Liver (tissue), 9 donors: ENCODE data around the gene RUFY4. TPM values are rescaled to one million over a fixed set of nuclear protein-coding genes. Genes with fewer than 3 reads are reported as not detected.

Experiments used
- DNase-seq: peaks from one replicate; pipeline ENCODE4 v3.0.0-alpha.2; 2017; ENCODE audit warnings: low spot score
- H3K27ac ChIP-seq, 2 donors: one replicate each; pipeline ENCODE4 v1.7.0; 2013; ENCODE audit warnings: inconsistent platforms in 2 of 2, low read length in 2 of 2, control low read depth in 1 of 2, low read depth in 1 of 2, mild to moderate bottlenecking in 1 of 2
- H3K27me3 ChIP-seq, 4 donors: one replicate each; pipeline versions ENCODE4 v1.6.1 to v1.7.0; 2013; ENCODE audit warnings: low read length in 3 of 4, inconsistent platforms in 1 of 4, mild to moderate bottlenecking in 1 of 4, moderate library complexity in 1 of 4; ENCODE audit not compliant: control insufficient read depth in 4 of 4, insufficient read depth in 4 of 4
- H3K36me3 ChIP-seq, 4 donors: one replicate each; pipeline versions ENCODE4 v1.6.1 to v1.7.0; 2013; ENCODE audit warnings: low read length in 3 of 4, mild to moderate bottlenecking in 3 of 4, low read depth in 1 of 4, moderate library complexity in 1 of 4; ENCODE audit not compliant: control insufficient read depth in 4 of 4, insufficient read depth in 3 of 4
- H3K4me1 ChIP-seq, 4 donors: one replicate each; pipeline versions ENCODE4 v1.6.1 to v1.7.0; 2013; ENCODE audit warnings: low read length in 3 of 4, mild to moderate bottlenecking in 3 of 4, moderate library complexity in 1 of 4; ENCODE audit not compliant: control insufficient read depth in 4 of 4, insufficient read depth in 4 of 4
- H3K4me3 ChIP-seq, 3 donors: one replicate each; pipeline versions ENCODE4 v1.6.1 to v1.7.0; 2013; ENCODE audit warnings: low read length in 3 of 3, control low read depth in 1 of 3, low read depth in 1 of 3, mild to moderate bottlenecking in 1 of 3
- H3K9ac ChIP-seq, 2 donors: one replicate each; pipeline ENCODE4 v1.7.0; 2013; ENCODE audit warnings: low read length in 2 of 2, mild to moderate bottlenecking in 2 of 2, moderate library complexity in 2 of 2, control low read depth in 1 of 2, low read depth in 1 of 2
- H3K9me3 ChIP-seq, 4 donors: one replicate each; pipeline versions ENCODE4 v1.6.1 to v1.7.0; 2013; ENCODE audit warnings: low read length in 3 of 4; ENCODE audit not compliant: control insufficient read depth in 4 of 4
- EGR1 ChIP-seq, 2 donors: IDR thresholded peaks; 2 replicates each; pipeline ENCODE4 v1.6.1; 2016 to 2018; ENCODE audit warnings: antibody characterized with exemption in 2 of 2, low read depth in 2 of 2
- GABPA ChIP-seq, 2 donors: IDR thresholded peaks in 1 of 2; conservative IDR thresholded peaks in 1 of 2; 2 replicates each; pipeline ENCODE4 v1.6.1; 2016; ENCODE audit warnings: antibody characterized with exemption in 2 of 2, mild to moderate bottlenecking in 1 of 2, moderate library complexity in 1 of 2
- HNF4A ChIP-seq, 2 donors: conservative IDR thresholded peaks; 2 replicates each; pipeline ENCODE4 v1.6.1; 2016; ENCODE audit warnings: antibody characterized with exemption in 2 of 2, mild to moderate bottlenecking in 2 of 2
- HNF4G ChIP-seq: IDR thresholded peaks from 2 replicates; pipeline ENCODE4 v1.6.1; 2016; ENCODE audit warnings: antibody characterized with exemption
- JUND ChIP-seq, 2 donors: IDR thresholded peaks; 2 replicates each; pipeline ENCODE4 v1.6.1; 2016; ENCODE audit warnings: antibody characterized with exemption in 2 of 2
- TAF1 ChIP-seq: conservative IDR thresholded peaks from 2 replicates; pipeline ENCODE4 v1.6.1; 2016; ENCODE audit warnings: antibody characterized with exemption, mild to moderate bottlenecking
- WGBS: extraction: QIAGEN DNeasy Blood & Tissue Kit; methylation state at CpG from one replicate; pipeline ENCODE4 v1.1.7; 2013; 5-methylcytosine and 5-hydroxymethylcytosine counted together
- polyA plus RNA-seq, 2 donors: library from polyadenylated mRNA; stranded (reverse) in 1 of 2; unstranded in 1 of 2; fragments of 200-250 nt in 1 of 2; fragments of >200 nt in 1 of 2; fragmentation: Nextera tagmentation in 1 of 2; extraction: Ambion mirVana in 1 of 2; gene quantifications; one replicate each; pipeline versions ENCODE4 v1.2.1 to v1.2.3, GENCODE V29; 2013 to 2015
- total RNA-seq, 2 donors: library from RNA; depleted of rRNA; stranded (reverse); fragments of >200 nt; gene quantifications; one replicate each; pipeline ENCODE4 v1.2.3, GENCODE V29; 2014
- TF ChIP-seq, protein P1 (sequence below): IDR thresholded peaks from 2 replicates; pipeline ENCODE4 v1.6.1; 2016; ENCODE audit warnings: antibody characterized with exemption
- TF ChIP-seq, protein P2 (sequence below): IDR thresholded peaks from 2 replicates; pipeline ENCODE4 v1.6.1; 2016; ENCODE audit warnings: antibody characterized with exemption, mild to moderate bottlenecking
- TF ChIP-seq, protein P3 (sequence below): fragments of 150-350 bp; IDR thresholded peaks from 2 replicates; pipeline ENCODE4 v1.5.1; 2017; ENCODE audit warnings: improper control_type of control experiment, low read depth, low read length; ENCODE audit not compliant: missing input control
- TF ChIP-seq, protein P4 (sequence below): IDR thresholded peaks from 2 replicates; pipeline ENCODE4 v1.6.1; 2016; ENCODE audit warnings: antibody characterized with exemption
- donor health status: healthy.
- donor health status: healthy.
- donor health status: healthy.
- donor health status: healthy.
- donor health status: healthy.

RUFY4 gene
- total and polyA plus RNA-seq, 4 donors = 0.05 to 0.08 (median 0.08) TPM; not detected in 1

DNA sequence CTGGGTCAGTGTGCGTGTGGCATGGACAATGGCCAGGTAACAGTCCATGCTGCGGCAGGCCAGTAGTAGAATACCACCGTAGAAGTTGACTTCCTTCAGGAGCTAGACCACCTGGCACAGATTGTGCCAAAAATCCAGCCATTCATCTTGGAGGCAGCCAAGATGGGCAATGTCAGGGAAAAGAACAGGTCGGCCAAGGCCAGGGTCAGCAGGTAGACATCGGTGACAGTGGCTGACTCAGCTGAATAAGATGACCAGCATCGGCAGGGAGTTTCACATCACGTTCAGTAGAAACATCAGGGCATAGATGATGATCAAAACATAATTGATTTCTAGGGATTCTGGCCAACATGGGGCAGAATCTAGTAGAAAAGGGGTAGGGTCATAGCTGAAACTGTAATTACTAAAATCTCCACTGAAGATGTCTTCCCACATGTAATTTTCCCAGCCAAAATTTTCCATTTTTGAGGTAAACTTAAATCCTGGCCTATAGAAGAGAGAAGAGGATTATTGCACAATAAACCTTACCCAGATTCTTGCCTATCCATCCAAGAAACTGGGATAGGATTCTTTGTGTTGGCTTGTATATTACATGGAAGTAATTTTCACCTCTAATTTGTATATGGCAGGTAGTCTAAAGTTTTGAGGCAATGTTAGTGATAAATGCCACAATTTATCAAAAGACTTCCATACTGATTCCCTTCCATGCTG, 7.9 kb upstream of the RUFY4 start:
- H3K9me3 ChIP-seq = no peaks in the 10 kb centered on the region
- no peaks in the 10 kb centered on the region for H3K27me3 ChIP-seq
- H3K36me3 ChIP-seq = no peaks in the 10 kb centered on the region
- H3K9ac ChIP-seq = no peak overlapping the region
- TF ChIP-seq EGR1 (IDR thresholded peaks at IDR 0.05; ENCODE audit: low read depth in 2 of 2) = no peak
- TF ChIP-seq, protein P1, sequence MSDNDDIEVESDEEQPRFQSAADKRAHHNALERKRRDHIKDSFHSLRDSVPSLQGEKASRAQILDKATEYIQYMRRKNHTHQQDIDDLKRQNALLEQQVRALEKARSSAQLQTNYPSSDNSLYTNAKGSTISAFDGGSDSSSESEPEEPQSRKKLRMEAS = no peak
- H3K4me3 ChIP-seq = no peak overlapping the region
- no peak overlapping the region for H3K27ac ChIP-seq
- no peak for DNase-seq
- no peaks in the 10 kb centered on the region for H3K4me1 ChIP-seq
- 93% methylated on average over 7 of the region's 7 CpGs for WGBS

DNA sequence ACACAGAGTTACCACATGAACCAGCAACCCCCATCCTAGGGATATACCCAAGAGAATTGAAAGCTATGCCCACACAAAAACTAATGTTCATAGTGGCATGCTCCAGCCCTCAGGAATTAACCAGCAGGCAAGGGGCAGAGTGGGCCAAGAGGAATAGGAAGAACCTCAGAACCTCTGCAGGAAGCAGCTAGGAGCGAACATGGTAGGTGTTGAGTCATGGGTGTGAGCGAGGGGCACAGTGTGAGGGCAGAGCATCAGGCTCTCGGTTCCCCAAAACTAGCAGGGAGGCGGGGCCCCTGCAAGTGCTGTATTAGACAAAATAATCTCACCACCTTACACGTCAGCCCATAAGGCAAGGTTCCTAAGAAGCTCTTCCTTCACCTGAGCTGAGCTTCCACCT, 5.6 kb upstream of the RUFY4 start:
- peaks cover 0 to under 1% (median 0%) of the 10 kb centered on the region in 4 donors for H3K4me1 ChIP-seq
- DNase-seq = no peak
- no peaks in the 10 kb centered on the region for H3K9me3 ChIP-seq
- H3K27ac ChIP-seq = no peak overlapping the region
- WGBS = 81% methylated on average over 5 of the region's 5 CpGs
- H3K9ac ChIP-seq = no peak overlapping the region
- no peak for TF ChIP-seq HNF4A (conservative IDR thresholded peaks at IDR 0.05)
- TF ChIP-seq GABPA (IDR thresholded peaks at IDR 0.05 in 1 of 2, conservative IDR thresholded peaks at IDR 0.05 in 1 of 2) = no peak
- TF ChIP-seq TAF1 = no peak
- TF ChIP-seq, protein P2, sequence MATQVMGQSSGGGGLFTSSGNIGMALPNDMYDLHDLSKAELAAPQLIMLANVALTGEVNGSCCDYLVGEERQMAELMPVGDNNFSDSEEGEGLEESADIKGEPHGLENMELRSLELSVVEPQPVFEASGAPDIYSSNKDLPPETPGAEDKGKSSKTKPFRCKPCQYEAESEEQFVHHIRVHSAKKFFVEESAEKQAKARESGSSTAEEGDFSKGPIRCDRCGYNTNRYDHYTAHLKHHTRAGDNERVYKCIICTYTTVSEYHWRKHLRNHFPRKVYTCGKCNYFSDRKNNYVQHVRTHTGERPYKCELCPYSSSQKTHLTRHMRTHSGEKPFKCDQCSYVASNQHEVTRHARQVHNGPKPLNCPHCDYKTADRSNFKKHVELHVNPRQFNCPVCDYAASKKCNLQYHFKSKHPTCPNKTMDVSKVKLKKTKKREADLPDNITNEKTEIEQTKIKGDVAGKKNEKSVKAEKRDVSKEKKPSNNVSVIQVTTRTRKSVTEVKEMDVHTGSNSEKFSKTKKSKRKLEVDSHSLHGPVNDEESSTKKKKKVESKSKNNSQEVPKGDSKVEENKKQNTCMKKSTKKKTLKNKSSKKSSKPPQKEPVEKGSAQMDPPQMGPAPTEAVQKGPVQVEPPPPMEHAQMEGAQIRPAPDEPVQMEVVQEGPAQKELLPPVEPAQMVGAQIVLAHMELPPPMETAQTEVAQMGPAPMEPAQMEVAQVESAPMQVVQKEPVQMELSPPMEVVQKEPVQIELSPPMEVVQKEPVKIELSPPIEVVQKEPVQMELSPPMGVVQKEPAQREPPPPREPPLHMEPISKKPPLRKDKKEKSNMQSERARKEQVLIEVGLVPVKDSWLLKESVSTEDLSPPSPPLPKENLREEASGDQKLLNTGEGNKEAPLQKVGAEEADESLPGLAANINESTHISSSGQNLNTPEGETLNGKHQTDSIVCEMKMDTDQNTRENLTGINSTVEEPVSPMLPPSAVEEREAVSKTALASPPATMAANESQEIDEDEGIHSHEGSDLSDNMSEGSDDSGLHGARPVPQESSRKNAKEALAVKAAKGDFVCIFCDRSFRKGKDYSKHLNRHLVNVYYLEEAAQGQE = no peak
- no peak for TF ChIP-seq JUND (IDR thresholded peaks at IDR 0.05)
- TF ChIP-seq HNF4G = no peak
- TF ChIP-seq, protein P3, sequence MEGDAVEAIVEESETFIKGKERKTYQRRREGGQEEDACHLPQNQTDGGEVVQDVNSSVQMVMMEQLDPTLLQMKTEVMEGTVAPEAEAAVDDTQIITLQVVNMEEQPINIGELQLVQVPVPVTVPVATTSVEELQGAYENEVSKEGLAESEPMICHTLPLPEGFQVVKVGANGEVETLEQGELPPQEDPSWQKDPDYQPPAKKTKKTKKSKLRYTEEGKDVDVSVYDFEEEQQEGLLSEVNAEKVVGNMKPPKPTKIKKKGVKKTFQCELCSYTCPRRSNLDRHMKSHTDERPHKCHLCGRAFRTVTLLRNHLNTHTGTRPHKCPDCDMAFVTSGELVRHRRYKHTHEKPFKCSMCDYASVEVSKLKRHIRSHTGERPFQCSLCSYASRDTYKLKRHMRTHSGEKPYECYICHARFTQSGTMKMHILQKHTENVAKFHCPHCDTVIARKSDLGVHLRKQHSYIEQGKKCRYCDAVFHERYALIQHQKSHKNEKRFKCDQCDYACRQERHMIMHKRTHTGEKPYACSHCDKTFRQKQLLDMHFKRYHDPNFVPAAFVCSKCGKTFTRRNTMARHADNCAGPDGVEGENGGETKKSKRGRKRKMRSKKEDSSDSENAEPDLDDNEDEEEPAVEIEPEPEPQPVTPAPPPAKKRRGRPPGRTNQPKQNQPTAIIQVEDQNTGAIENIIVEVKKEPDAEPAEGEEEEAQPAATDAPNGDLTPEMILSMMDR = no peak
- no peaks in the 10 kb centered on the region for H3K36me3 ChIP-seq
- no peaks in the 10 kb centered on the region for H3K27me3 ChIP-seq
- H3K4me3 ChIP-seq = no peak overlapping the region

DNA sequence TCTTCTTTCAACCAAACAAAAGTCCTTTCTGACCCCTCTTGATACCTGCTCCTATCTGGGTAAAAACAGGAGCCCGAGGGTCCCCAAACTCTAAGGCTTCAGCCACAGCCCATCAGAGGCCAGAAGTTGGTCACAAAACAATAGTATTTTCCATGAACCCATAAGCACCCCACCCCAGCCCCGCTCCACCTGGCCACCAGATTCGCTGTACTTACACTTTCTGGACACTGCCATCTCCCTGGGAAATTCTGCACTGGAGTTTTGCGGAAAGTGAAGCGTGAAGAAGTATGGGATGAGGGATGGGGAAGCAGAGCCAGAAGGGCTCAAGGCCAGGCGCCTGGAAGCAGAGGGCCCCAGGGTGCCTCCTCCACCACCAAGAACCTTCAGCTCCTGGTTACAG, 5.2 kb upstream of the RUFY4 start:
- no peak overlapping the region for H3K9ac ChIP-seq
- no peaks in the 10 kb centered on the region for H3K9me3 ChIP-seq
- H3K4me1 ChIP-seq = peaks cover 0 to 3% (median 2%) of the 10 kb centered on the region in 4 donors
- WGBS = 87% methylated on average over 6 of the region's 6 CpGs
- H3K4me3 ChIP-seq = no peak overlapping the region
- H3K36me3 ChIP-seq = no peaks in the 10 kb centered on the region
- DNase-seq = no peak
- H3K27ac ChIP-seq = no peak overlapping the region
- no peak for TF ChIP-seq EGR1 (IDR thresholded peaks at IDR 0.05; ENCODE audit: low read depth in 2 of 2)
- TF ChIP-seq, protein P4, sequence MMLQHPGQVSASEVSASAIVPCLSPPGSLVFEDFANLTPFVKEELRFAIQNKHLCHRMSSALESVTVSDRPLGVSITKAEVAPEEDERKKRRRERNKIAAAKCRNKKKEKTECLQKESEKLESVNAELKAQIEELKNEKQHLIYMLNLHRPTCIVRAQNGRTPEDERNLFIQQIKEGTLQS = no peak
- H3K27me3 ChIP-seq = no peaks in the 10 kb centered on the region
